NCI-H2107 treated with DMSO at 0.1 percent for 48 hours (cell line): ENCODE data around the gene PRAMEF20.

Experiments used
- DNase-seq: peaks from one replicate; lab custom pipeline; 2025; ENCODE audit not compliant: unreplicated experiment; lab: John Stamatoyannopoulos, UW

The PRAMEF20 gene

DNA sequence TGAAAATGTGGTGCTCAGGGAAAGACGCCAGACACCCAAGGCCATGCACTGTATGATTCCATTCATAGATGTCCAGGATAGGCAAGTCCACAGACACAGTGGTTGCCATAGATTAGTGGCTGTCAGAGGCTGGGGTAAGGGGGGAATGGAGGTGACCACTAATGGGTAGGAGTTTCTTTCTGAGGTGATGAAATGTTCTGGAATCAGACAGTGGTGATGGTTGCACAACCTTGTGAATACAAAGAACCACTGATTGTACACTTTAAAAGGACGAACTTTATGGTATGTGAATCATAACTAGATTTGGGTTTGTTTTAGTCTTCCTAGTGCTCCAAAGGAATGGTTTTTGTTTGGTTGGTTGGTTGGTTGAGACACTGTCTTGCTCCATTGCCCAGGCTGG lies 51.7 kb downstream of the PRAMEF20 start:
- DNase-seq, result no peak

DNA sequence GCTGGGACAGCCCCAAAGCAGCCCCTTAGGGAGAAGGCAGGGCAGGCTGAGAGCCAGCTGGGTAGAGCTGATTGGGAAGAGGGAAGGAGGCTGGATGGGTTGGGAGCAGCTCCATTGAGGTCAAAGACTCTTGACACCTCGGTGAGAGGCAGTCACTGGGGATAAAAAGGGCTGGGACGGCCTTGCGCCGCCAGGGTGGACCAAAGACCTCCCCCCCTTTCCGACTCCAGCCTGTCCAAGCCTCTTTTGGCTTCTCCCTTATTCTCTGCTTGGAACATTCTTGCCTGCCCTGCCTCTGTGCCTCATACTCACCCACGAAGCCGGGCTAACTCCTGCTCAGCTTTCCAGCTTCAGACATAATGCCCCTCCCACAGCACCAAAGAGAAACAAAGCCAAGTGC lies 52.4 kb downstream of the PRAMEF20 start:
- DNase-seq, result no peak

GRCh38 chr1:13465515-13465914 lies 55.3 kb downstream of the PRAMEF20 start:
- no peak for DNase-seq

- DNase-seq, result no peak
Measured at GRCh38 chr1:13469343-13469742, 59.1 kb downstream of the PRAMEF20 start.
